HEK293 (cell line): ENCODE data around the gene KCNJ9.

Experiments
- CTCF ChIA-PET: fragments of 350-600 bp; formaldehyde crosslinking; extraction: SDS; loops from one replicate; lab custom pipeline; 2021; ENCODE audit warnings: antibody characterized with exemption; lab: Yijun Ruan, JAX
- POLR2A ChIA-PET: fragments of 300-600 bp; formaldehyde crosslinking; extraction: SDS; loops from one replicate; lab custom pipeline; 2020; ENCODE audit warnings: antibody characterized with exemption, inconsistent platforms; lab: Yijun Ruan, JAX
- H3K27ac ChIP-seq: fragments of 200-500 bp; sonication (Bioruptor generic); 2 replicates; pipeline ENCODE4 v1.5.1; 2014; ENCODE audit warnings: low read depth, low read length, control low read depth, inconsistent platforms; ENCODE audit errors: extremely low read depth
- H3K36me3 ChIP-seq, 2 experiments: fragments of 200-500 bp in 1 of 2; sonication (Bioruptor generic) in 1 of 2; 1 replicate in 1 of 2; 2 replicates in 1 of 2; pipeline ENCODE4 v1.5.1; 2014 to 2017; ENCODE audit warnings: inconsistent platforms in 2 of 2, low read length in 2 of 2; ENCODE audit not compliant: control insufficient read depth in 2 of 2, insufficient read depth in 1 of 2
- H3K4me1 ChIP-seq: fragments of 200-500 bp; sonication (Bioruptor generic); 2 replicates; pipeline ENCODE4 v1.5.1; 2014; ENCODE audit warnings: mild to moderate bottlenecking, low read length, inconsistent platforms; ENCODE audit not compliant: control insufficient read depth, insufficient read depth
- H3K4me3 ChIP-seq: 2 replicates; pipeline ENCODE4 v1.5.1; 2011; ENCODE audit warnings: low read depth, mild to moderate bottlenecking, control low read depth, low read length, moderate library complexity
- H3K9me3 ChIP-seq: fragments of 200-500 bp; sonication (Bioruptor generic); 2 replicates; pipeline ENCODE4 v1.5.1; 2014; ENCODE audit warnings: low read depth, low read length, inconsistent platforms; ENCODE audit not compliant: control insufficient read depth, insufficient read depth
- EGR2 ChIP-seq: fragments of 450-650 bp; formaldehyde crosslinking; IDR thresholded peaks from 2 replicates; pipeline ENCODE4 v1.5.1; 2016; ENCODE audit warnings: low read depth, missing biosample characterization, missing genetic modification characterization
- ELK4 ChIP-seq: IDR thresholded peaks from 2 replicates; pipeline ENCODE4 v1.6.1; 2011; ENCODE audit warnings: mild to moderate bottlenecking, low read depth, low read length, borderline replicate concordance
- GFI1B ChIP-seq: fragments of 450-650 bp; formaldehyde crosslinking; IDR thresholded peaks from 2 replicates; pipeline ENCODE4 v1.5.1; 2016; ENCODE audit warnings: missing biosample characterization, missing genetic modification characterization
- KLF8 ChIP-seq: fragments of 450-650 bp; formaldehyde crosslinking; IDR thresholded peaks from 2 replicates; pipeline ENCODE4 v1.5.1; 2016; ENCODE audit warnings: missing biosample characterization, missing genetic modification characterization
- MZF1 ChIP-seq: fragments of 450-650 bp; formaldehyde crosslinking; IDR thresholded peaks from 2 replicates; pipeline ENCODE4 v1.5.1; 2017; ENCODE audit warnings: missing biosample characterization, missing genetic modification characterization, borderline replicate concordance
- PRDM2 ChIP-seq: fragments of 450-650 bp; formaldehyde crosslinking; IDR thresholded peaks from 2 replicates; pipeline ENCODE4 v1.5.1; 2016; ENCODE audit warnings: missing biosample characterization, missing genetic modification characterization, borderline replicate concordance
- REPIN1 ChIP-seq: fragments of 450-650 bp; formaldehyde crosslinking; IDR thresholded peaks from 2 replicates; pipeline ENCODE4 v1.5.1; 2017; ENCODE audit warnings: missing biosample characterization, missing genetic modification characterization, low read depth
- ZBTB48 ChIP-seq: fragments of 450-650 bp; formaldehyde crosslinking; IDR thresholded peaks from 2 replicates; pipeline ENCODE4 v1.5.1; 2016; ENCODE audit warnings: missing biosample characterization, missing genetic modification characterization
- ZBTB6 ChIP-seq: fragments of 450-650 bp; formaldehyde crosslinking; IDR thresholded peaks from 2 replicates; pipeline ENCODE4 v1.5.1; 2017; ENCODE audit warnings: missing biosample characterization, missing genetic modification characterization
- ZIC2 ChIP-seq: fragments of 450-650 bp; formaldehyde crosslinking; IDR thresholded peaks from 2 replicates; pipeline ENCODE4 v1.5.1; 2016; ENCODE audit warnings: missing biosample characterization, missing genetic modification characterization
- ZNF354C ChIP-seq: fragments of 450-650 bp; formaldehyde crosslinking; IDR thresholded peaks from 2 replicates; pipeline ENCODE4 v1.5.1; 2016; ENCODE audit warnings: missing biosample characterization, missing genetic modification characterization, low read depth, borderline replicate concordance
- ZNF394 ChIP-seq: fragments of 450-650 bp; formaldehyde crosslinking; IDR thresholded peaks from 2 replicates; pipeline ENCODE4 v1.5.1; 2016; ENCODE audit warnings: missing biosample characterization, missing genetic modification characterization, mild to moderate bottlenecking, moderate library complexity, borderline replicate concordance
- ZNF398 ChIP-seq: fragments of 450-650 bp; formaldehyde crosslinking; IDR thresholded peaks from 2 replicates; pipeline ENCODE4 v1.5.1; 2017; ENCODE audit warnings: missing biosample characterization, missing genetic modification characterization
- ZNF558 ChIP-seq: fragments of 450-650 bp; formaldehyde crosslinking; IDR thresholded peaks from 2 replicates; pipeline ENCODE4 v1.5.1; 2016; ENCODE audit warnings: missing biosample characterization, missing genetic modification characterization
- ZNF629 ChIP-seq: fragments of 450-650 bp; formaldehyde crosslinking; IDR thresholded peaks from 2 replicates; pipeline ENCODE4 v1.5.1; 2017; ENCODE audit warnings: missing biosample characterization, missing genetic modification characterization
- ZNF654 ChIP-seq: fragments of 450-650 bp; formaldehyde crosslinking; IDR thresholded peaks from 2 replicates; pipeline ENCODE4 v1.5.1; 2016; ENCODE audit warnings: low read depth, missing biosample characterization, missing genetic modification characterization
- ZNF692 ChIP-seq: fragments of 450-650 bp; formaldehyde crosslinking; IDR thresholded peaks from 2 replicates; pipeline ENCODE4 v1.5.1; 2016; ENCODE audit warnings: missing biosample characterization, missing genetic modification characterization
- ZNF791 ChIP-seq: fragments of 450-650 bp; formaldehyde crosslinking; IDR thresholded peaks from 2 replicates; pipeline ENCODE4 v1.5.1; 2016; ENCODE audit warnings: missing biosample characterization, missing genetic modification characterization
- ZNF792 ChIP-seq: fragments of 450-650 bp; formaldehyde crosslinking; IDR thresholded peaks from 2 replicates; pipeline ENCODE4 v1.5.1; 2016; ENCODE audit warnings: missing biosample characterization, missing genetic modification characterization
- ZNF830 ChIP-seq: fragments of 450-650 bp; IDR thresholded peaks from 2 replicates; pipeline ENCODE4 v1.5.0; 2018; ENCODE audit warnings: missing biosample characterization, missing genetic modification characterization, low read depth, mild to moderate bottlenecking, moderate library complexity
- TF ChIP-seq, protein P1 (sequence below): fragments of 450-650 bp; formaldehyde crosslinking; IDR thresholded peaks from 2 replicates; pipeline ENCODE4 v1.5.1; 2017; ENCODE audit warnings: missing biosample characterization, missing genetic modification characterization

KCNJ9 gene

DNA sequence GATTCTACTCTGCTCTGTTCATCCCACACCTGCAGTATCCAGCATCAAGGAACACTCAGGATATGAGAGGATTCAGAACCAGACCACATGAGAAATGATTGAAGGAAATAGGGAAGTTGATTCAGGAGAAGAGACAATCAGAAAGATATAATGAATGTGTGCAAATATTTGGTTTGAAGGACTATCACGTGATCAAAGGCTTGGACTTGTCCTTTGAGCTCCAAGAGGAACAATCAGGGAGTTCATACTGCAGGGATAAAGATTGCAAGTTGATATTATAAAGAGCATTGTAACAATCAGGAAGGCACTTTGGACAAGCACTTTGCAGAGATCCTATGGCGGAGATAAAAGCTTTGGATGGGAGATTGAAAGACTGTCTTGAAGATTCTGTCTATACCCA is 35.7 kb upstream of the KCNJ9 start:
- TF ChIP-seq MZF1 (tag by site-specific recombination) (no peak), ZNF629 (no peak), ZNF791 (no peak), REPIN1 (no peak), ZNF394 (tag by site-specific recombination) (no peak), ZNF398 (tag by site-specific recombination) (no peak), ZNF792 (no peak)
- no peaks in the 10 kb centered on the region for H3K36me3 ChIP-seq
- CTCF ChIA-PET: interaction anchor here (0.6 to 25.0 kb wide), 25 partner anchors 8 to 573 kb away, joined by 3 to 541 read pairs (median 6); partner anchors contain the start of genes IGSF8, KCNJ9 and PIGM
- no peak overlapping the region for H3K4me3 ChIP-seq
- POLR2A ChIA-PET: no interaction called here
- no peaks in the 10 kb centered on the region for H3K9me3 ChIP-seq
- no peaks in the 10 kb centered on the region for H3K4me1 ChIP-seq
- no peak overlapping the region for H3K27ac ChIP-seq

DNA sequence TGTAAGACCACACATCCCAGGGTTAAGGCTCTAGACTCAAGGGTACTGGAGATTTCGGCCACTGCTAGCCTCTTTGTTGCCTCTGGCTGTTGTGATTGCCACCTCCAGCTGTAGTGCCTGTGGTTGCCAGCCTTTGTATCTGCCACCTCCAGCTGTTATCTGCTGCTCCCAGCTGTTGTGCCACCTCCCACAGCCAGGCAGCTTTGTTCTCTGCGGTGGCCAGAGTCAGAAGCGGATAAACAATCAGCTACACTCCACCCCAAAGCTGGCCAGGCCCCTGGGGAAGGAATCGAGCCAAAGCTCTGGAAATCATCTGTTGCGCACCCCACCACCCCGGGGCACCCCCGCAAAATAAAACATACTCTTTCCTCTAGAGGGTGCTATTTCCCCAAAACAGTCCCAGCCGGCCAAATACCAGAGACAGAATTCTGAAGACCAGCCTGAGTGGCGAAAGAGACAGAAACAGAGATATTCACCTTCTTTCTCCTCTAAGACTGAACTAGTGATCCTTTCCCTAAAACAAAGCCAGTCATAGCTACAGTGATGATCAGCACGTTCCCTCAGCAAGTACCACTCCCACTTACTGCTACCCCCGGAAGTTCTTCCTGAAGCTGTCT is 34.7 kb upstream of the KCNJ9 start:
- POLR2A ChIA-PET: no interaction called here
- Histone ChIP-seq H3K4me1 (no peaks in the 10 kb centered on the region), H3K36me3 (no peaks in the 10 kb centered on the region), H3K9me3 (no peaks in the 10 kb centered on the region), H3K4me3 (no peak overlapping the region), H3K27ac (no peak overlapping the region)
- CTCF ChIA-PET: interaction anchor here (0.6 to 25.0 kb wide), 29 partner anchors 8 to 506 kb away, joined by 3 to 541 read pairs (median 6); partner anchors contain the start of genes IGSF8, KCNJ9 and PIGM
- TF ChIP-seq ZNF830: no peak
- TF ChIP-seq ELK4: no peak
- TF ChIP-seq ZNF394 (tag by site-specific recombination): no peak
- no peak for TF ChIP-seq ZBTB48
- no peak for TF ChIP-seq MZF1 (tag by site-specific recombination)
- no peak for TF ChIP-seq ZNF354C (tag by site-specific recombination)
- no peak for TF ChIP-seq KLF8 (tag by site-specific recombination)
- TF ChIP-seq ZIC2: peak; percentile 99
- TF ChIP-seq, protein P1, sequence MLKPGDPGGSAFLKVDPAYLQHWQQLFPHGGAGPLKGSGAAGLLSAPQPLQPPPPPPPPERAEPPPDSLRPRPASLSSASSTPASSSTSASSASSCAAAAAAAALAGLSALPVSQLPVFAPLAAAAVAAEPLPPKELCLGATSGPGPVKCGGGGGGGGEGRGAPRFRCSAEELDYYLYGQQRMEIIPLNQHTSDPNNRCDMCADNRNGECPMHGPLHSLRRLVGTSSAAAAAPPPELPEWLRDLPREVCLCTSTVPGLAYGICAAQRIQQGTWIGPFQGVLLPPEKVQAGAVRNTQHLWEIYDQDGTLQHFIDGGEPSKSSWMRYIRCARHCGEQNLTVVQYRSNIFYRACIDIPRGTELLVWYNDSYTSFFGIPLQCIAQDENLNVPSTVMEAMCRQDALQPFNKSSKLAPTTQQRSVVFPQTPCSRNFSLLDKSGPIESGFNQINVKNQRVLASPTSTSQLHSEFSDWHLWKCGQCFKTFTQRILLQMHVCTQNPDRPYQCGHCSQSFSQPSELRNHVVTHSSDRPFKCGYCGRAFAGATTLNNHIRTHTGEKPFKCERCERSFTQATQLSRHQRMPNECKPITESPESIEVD (tag by site-specific recombination): no peak
- TF ChIP-seq ZBTB6 (tag by site-specific recombination): no peak
- no peak for TF ChIP-seq ZNF558 (tag by site-specific recombination)
- TF ChIP-seq PRDM2 (tag by site-specific recombination): no peak
- peak; percentile 59 for TF ChIP-seq ZNF654
- no peak for TF ChIP-seq GFI1B (tag by site-specific recombination)
- TF ChIP-seq EGR2: peak; percentile 94
- TF ChIP-seq ZNF692: no peak
